Mesenchymal stem cell (in vitro differentiated cells and primary cell): ENCODE data around the gene SERTAD2.

Source experiments
- DNase-seq: peaks from one replicate; pipeline ENCODE4 v3.0.0-alpha.2; 2013
- H2AFZ ChIP-seq: one replicate; pipeline ENCODE4 v1.6.1; 2013; ENCODE audit warnings: low read depth, mild to moderate bottlenecking, control low read depth, inconsistent platforms, low read length, moderate library complexity
- H2AK5ac ChIP-seq: 2 replicates; pipeline ENCODE4 v1.6.1; 2013; ENCODE audit warnings: low read length, moderate library complexity, mild to moderate bottlenecking, inconsistent platforms; ENCODE audit not compliant: severe bottlenecking
- H2BK120ac ChIP-seq: one replicate; pipeline ENCODE4 v1.6.1; 2013; ENCODE audit warnings: low read depth, mild to moderate bottlenecking, inconsistent platforms, low read length, moderate library complexity
- H2BK12ac ChIP-seq, 2 experiments: one replicate each; pipeline ENCODE4 v1.6.1; 2013; ENCODE audit warnings: inconsistent platforms in 2 of 2, low read length in 2 of 2, mild to moderate bottlenecking in 2 of 2, moderate library complexity in 2 of 2, control low read depth in 1 of 2
- H2BK15ac ChIP-seq: one replicate; pipeline ENCODE4 v1.6.1; 2013; ENCODE audit warnings: mild to moderate bottlenecking, low read depth, inconsistent platforms; ENCODE audit not compliant: poor library complexity, severe bottlenecking
- H2BK5ac ChIP-seq: 2 replicates; pipeline ENCODE4 v1.6.1; 2013; ENCODE audit warnings: low read depth, mild to moderate bottlenecking, low read length, control low read depth, inconsistent platforms; ENCODE audit not compliant: poor library complexity, severe bottlenecking
- H3K14ac ChIP-seq, 2 experiments: one replicate each; pipeline ENCODE4 v1.6.1; 2013; ENCODE audit warnings: inconsistent platforms in 2 of 2, low read length in 2 of 2, control low read depth in 1 of 2, mild to moderate bottlenecking in 1 of 2, moderate library complexity in 1 of 2
- H3K18ac ChIP-seq, 2 experiments: one replicate each; pipeline ENCODE4 v1.6.1; 2013; ENCODE audit warnings: inconsistent platforms in 2 of 2, low read length in 2 of 2, control low read depth in 1 of 2, low read depth in 1 of 2, mild to moderate bottlenecking in 1 of 2
- H3K23ac ChIP-seq, 2 experiments: one replicate each; pipeline ENCODE4 v1.6.1; 2013; ENCODE audit warnings: inconsistent platforms in 2 of 2, low read length in 2 of 2, mild to moderate bottlenecking in 2 of 2, moderate library complexity in 2 of 2, control low read depth in 1 of 2
- H3K27ac ChIP-seq: 2 replicates; pipeline ENCODE4 v1.5.1; 2013; ENCODE audit warnings: mild to moderate bottlenecking, moderate library complexity, low read length, control low read depth, inconsistent platforms; ENCODE audit not compliant: poor library complexity, severe bottlenecking
- H3K27me3 ChIP-seq, 2 experiments: 2 replicates each; pipeline versions ENCODE4 v1.6.1 to v1.7.0; 2013; ENCODE audit warnings: low read length in 2 of 2, mild to moderate bottlenecking in 2 of 2, moderate library complexity in 2 of 2, control low read depth in 1 of 2, inconsistent platforms in 1 of 2; ENCODE audit not compliant: control insufficient read depth in 1 of 2, insufficient read depth in 1 of 2
- H3K36me3 ChIP-seq, 2 experiments: 2 replicates each; pipeline versions ENCODE4 v1.6.1 to v1.7.0; 2013; ENCODE audit warnings: low read length in 2 of 2, control low read depth in 1 of 2, inconsistent platforms in 1 of 2, low read depth in 1 of 2, mild to moderate bottlenecking in 1 of 2; ENCODE audit not compliant: insufficient read depth in 2 of 2, control insufficient read depth in 1 of 2
- H3K4ac ChIP-seq, 2 experiments: one replicate each; pipeline ENCODE4 v1.6.1; 2013; ENCODE audit warnings: inconsistent platforms in 2 of 2, low read length in 2 of 2, mild to moderate bottlenecking in 2 of 2, moderate library complexity in 2 of 2, control low read depth in 1 of 2, low read depth in 1 of 2
- H3K4me1 ChIP-seq: 2 replicates; pipeline ENCODE4 v1.6.1; 2013; ENCODE audit warnings: low read depth, low read length, control low read depth; ENCODE audit not compliant: control insufficient read depth, insufficient read depth
- H3K4me2 ChIP-seq: 2 replicates; pipeline ENCODE4 v1.6.1; 2013; ENCODE audit warnings: low read length, mild to moderate bottlenecking, inconsistent platforms; ENCODE audit not compliant: poor library complexity, severe bottlenecking
- H3K4me3 ChIP-seq, 2 experiments: 2 replicates each; pipeline versions ENCODE4 v1.5.1 to v1.7.0; 2013; ENCODE audit warnings: low read length in 2 of 2, mild to moderate bottlenecking in 2 of 2, control low read depth in 1 of 2, low read depth in 1 of 2; ENCODE audit not compliant: insufficient read depth in 1 of 2
- H3K79me1 ChIP-seq: replicated peaks from 2 replicates; pipeline ENCODE4 v1.6.1; 2013; ENCODE audit warnings: mild to moderate bottlenecking, control low read depth, low read length, inconsistent platforms; ENCODE audit not compliant: poor library complexity, severe bottlenecking
- H3K9ac ChIP-seq: 2 replicates; pipeline ENCODE4 v1.7.0; 2013; ENCODE audit warnings: mild to moderate bottlenecking, low read length, moderate library complexity
- H3K9me3 ChIP-seq: 2 replicates; pipeline ENCODE4 v1.7.0; 2013; ENCODE audit warnings: mild to moderate bottlenecking, low read length; ENCODE audit not compliant: control insufficient read depth
- H4K8ac ChIP-seq: one replicate; pipeline ENCODE4 v1.6.1; 2013; ENCODE audit warnings: inconsistent platforms, mild to moderate bottlenecking, low read length, moderate library complexity
- H4K91ac ChIP-seq: one replicate; pipeline ENCODE4 v1.6.1; 2013; ENCODE audit warnings: mild to moderate bottlenecking, low read length, inconsistent platforms
- WGBS: methylation state at CpG from one replicate; pipeline ENCODE4 v1.1.7; 2013; ENCODE audit warnings: mixed read lengths; 5-methylcytosine and 5-hydroxymethylcytosine counted together

SERTAD2 gene

GRCh38 chr2:64649626-64650025 lies 4.1 kb downstream of the SERTAD2 start:
- H3K9me3 ChIP-seq, result no peaks in the 10 kb centered on the region
- H2BK5ac ChIP-seq, result no peak overlapping the region
- peak overlapping the region in 1 of 2 experiments; percentile 89 for H3K4me3 ChIP-seq
- H2BK12ac ChIP-seq, result no peak overlapping the region
- no peak overlapping the region for H3K4ac ChIP-seq
- no peaks in the 10 kb centered on the region for H3K36me3 ChIP-seq
- no peak overlapping the region for H3K14ac ChIP-seq
- no peak overlapping the region for H3K18ac ChIP-seq
- H3K79me1 ChIP-seq, result no peaks in the 10 kb centered on the region
- H3K23ac ChIP-seq, result no peak overlapping the region
- H2AFZ ChIP-seq, result no peak overlapping the region
- H3K4me2 ChIP-seq, result peak overlapping the region; percentile 0
- DNase-seq, result no peak
- H3K4me1 ChIP-seq, result peaks cover 12% of the 10 kb centered on the region
- peak overlapping the region; percentile 95 for H3K9ac ChIP-seq
- no peak overlapping the region for H2AK5ac ChIP-seq
- H2BK15ac ChIP-seq, result no peak overlapping the region
- no peak overlapping the region for H4K8ac ChIP-seq
- H3K27me3 ChIP-seq, result no peaks in the 10 kb centered on the region
- no peak overlapping the region for H2BK120ac ChIP-seq
- WGBS, result 57% methylated on average over 5 of the region's 5 CpGs
- no peak overlapping the region for H4K91ac ChIP-seq
- H3K27ac ChIP-seq, result no peak overlapping the region

- Histone ChIP-seq H3K9ac (peak overlapping the region; percentile 95), H2AK5ac (peak overlapping the region; percentile 55), H3K23ac (no peak overlapping the region), H3K14ac (no peak overlapping the region), H2BK15ac (no peak overlapping the region), H3K4me1 (peaks cover 16% of the 10 kb centered on the region), H2AFZ (no peak overlapping the region), H3K4me3 (peak overlapping the region in 1 of 2 experiments; percentile 89), H3K9me3 (no peaks in the 10 kb centered on the region), H2BK5ac (no peak overlapping the region), H3K36me3 (no peaks in the 10 kb centered on the region), H3K18ac (no peak overlapping the region), H3K27ac (no peak overlapping the region), H3K79me1 (no peaks in the 10 kb centered on the region), H2BK120ac (no peak overlapping the region), H3K4ac (no peak overlapping the region), H3K27me3 (no peaks in the 10 kb centered on the region), H3K4me2 (peak overlapping the region; percentile 25), H2BK12ac (peak overlapping the region in 1 of 2 experiments; percentile 24), H4K91ac (no peak overlapping the region), H4K8ac (no peak overlapping the region)
- WGBS, result 87% methylated on average over 5 of the region's 6 CpGs
- DNase-seq, result no peak
Observed at GRCh38 chr2:64649013-64649484, 4.7 kb downstream of the SERTAD2 start.

- no peaks in the 10 kb centered on the region for H3K27me3 ChIP-seq
- no peak overlapping the region for H4K8ac ChIP-seq
- H2BK5ac ChIP-seq, result no peak overlapping the region
- H3K36me3 ChIP-seq, result peaks cover 4 to 6% of the 10 kb centered on the region in 2 experiments
- no peak overlapping the region for H3K27ac ChIP-seq
- under 1% methylated on average over 7 of the region's 9 CpGs for WGBS
- H3K14ac ChIP-seq, result no peak overlapping the region
- no peak overlapping the region for H3K4ac ChIP-seq
- no peaks in the 10 kb centered on the region for H3K79me1 ChIP-seq
- no peaks in the 10 kb centered on the region for H3K9me3 ChIP-seq
- no peak overlapping the region for H2AK5ac ChIP-seq
- no peak overlapping the region for H3K4me2 ChIP-seq
- DNase-seq, result peak; percentile 75
- H3K4me1 ChIP-seq, result peaks cover 30% of the 10 kb centered on the region
- H3K9ac ChIP-seq, result peak overlapping the region; percentile 95
- H2AFZ ChIP-seq, result no peak overlapping the region
- H2BK15ac ChIP-seq, result no peak overlapping the region
- H4K91ac ChIP-seq, result no peak overlapping the region
- H3K18ac ChIP-seq, result no peak overlapping the region
- H2BK120ac ChIP-seq, result no peak overlapping the region
- H3K4me3 ChIP-seq, result peak overlapping the region in 1 of 2 experiments; percentile 80
- no peak overlapping the region for H3K23ac ChIP-seq
- no peak overlapping the region for H2BK12ac ChIP-seq
Observed at GRCh38 chr2:64646007-64646880, 7.5 kb downstream of the SERTAD2 start.
